Erythroblast (primary cell): ENCODE results near the gene USE1.

Experiments used
- GATA1 ChIP-seq: IDR thresholded peaks from 2 replicates; pipeline ENCODE4 v1.6.1; 2011; ENCODE audit warnings: low read depth, mild to moderate bottlenecking, control low read depth, low read length, moderate library complexity
- POLR2A ChIP-seq: IDR thresholded peaks from 2 replicates; pipeline ENCODE4 v1.6.1; 2011; ENCODE audit warnings: mild to moderate bottlenecking, low read length

- no peak for TF ChIP-seq POLR2A
- TF ChIP-seq GATA1, result no peak
Measured at GRCh38 chr19:17260842-17261325, 45.7 kb downstream of the USE1 start.
